ENCODE results near the gene YIPF5.

YIPF5 gene

DNA sequence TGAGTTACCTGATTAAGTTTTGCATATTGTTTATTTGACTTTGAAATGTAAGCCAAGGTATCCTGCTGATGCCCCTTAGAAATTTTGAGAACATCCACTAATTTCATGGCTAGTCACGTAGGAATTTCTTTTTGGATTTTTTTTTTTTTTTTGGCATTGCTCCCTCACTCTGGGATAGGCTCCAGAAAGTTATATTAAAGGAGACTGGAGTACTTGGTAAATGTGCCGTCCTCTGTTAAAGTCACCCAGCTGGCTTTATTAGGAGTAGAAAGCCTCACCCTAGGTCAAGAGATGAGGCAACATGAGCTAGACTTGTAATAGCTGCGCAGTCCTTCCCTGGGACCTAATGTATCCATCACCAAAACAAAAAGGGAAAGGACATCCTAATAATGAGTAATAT lies 3.3 kb upstream of the YIPF5 start:
- no peak for DNase-seq

DNA sequence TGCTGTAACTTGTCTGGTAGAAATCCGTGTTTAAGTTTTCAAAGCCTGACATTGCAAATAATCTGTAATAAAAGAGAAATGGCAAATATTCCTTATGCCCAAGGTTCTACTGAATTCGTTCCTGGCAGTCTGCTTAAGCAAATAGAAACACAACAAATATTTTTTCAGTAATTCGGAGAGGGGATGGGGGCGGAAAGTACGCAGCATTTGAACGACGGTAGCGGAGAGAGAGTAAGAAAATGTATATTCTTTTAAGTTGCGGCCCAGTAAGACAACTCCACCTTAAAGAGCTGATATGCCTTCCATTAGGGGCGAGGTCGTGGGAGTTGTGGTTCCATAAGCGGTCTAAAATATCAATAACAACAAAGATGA lies 569 bp downstream of the YIPF5 start:
- DNase-seq = no peak

DNA sequence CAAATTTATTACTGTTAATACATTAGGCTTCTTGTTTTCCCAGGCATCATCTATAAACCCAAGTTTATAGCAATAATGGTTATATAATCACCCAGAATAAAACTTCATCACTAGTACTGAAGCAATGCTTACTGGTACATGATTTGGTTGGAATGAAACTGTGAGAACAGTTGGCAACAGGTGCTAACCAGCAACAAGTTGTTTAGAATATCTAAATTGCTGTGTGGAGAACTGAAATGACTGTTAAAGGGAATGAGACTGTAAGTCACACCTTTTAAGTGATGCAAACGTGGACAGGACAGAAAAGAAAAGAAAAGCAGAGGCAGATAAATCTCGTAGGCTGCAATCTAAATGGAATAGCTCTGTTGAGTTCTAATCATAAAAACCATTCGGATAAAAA lies 2.5 kb downstream of the YIPF5 start:
- no peak for DNase-seq

DNA sequence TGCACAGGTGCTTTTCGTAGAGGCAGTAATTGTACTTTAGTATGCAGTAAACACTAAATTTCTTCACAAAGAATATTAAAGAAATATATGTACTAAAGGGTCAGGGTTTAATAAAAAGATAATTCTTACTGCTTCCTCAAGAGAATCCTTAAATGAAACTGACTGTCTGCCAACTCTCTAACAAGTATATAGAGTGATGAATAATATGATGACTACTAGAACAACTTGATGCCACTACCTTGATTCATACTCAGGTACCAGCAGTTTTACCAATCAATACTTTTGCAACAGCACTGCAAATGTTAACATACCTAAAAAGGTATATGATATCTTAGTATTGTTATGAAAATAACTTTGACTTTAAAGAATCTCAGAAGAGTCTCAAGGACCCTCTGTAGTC lies 3.8 kb downstream of the YIPF5 start:
- no peak for DNase-seq

DNA sequence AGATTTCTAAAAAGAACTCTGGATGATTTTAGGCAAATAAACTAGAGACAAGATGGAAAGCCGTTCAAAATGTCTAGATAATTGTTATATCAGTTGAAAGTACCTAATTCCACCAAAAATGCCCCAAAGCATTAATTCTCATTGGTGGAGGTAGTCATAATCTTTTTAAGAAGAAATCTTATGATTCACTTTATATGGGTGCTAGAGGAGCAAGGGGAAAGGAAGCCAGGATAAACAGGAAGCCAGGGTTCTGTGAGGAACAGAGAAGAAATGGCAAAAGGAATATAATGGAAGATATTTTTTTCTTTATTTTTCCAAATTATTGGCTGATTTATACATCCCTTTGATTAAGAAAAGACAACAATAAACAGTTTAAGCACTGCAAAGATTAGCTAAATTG lies 7.8 kb downstream of the YIPF5 start:
- DNase-seq = no peak

DNA sequence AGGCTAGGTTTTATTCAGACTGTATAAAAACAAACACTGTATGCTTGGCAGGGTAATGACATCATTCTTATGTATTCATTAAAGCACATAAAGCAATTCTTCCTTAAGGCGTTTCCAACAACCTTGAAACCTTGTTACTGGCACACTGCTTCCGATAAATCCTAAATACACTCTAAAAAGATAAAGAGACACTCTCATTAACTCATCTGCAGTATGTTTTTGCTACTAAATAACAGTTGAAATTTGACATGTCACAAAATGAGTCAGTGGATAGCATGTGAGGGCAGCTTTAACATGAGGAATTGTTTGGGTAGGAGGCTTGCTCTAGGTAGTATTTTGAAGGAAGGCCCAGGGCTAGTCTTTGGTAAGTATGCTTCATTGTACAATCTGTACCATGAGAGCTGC lies 13.7 kb downstream of the YIPF5 start:
- DNase-seq = no peak

DNA sequence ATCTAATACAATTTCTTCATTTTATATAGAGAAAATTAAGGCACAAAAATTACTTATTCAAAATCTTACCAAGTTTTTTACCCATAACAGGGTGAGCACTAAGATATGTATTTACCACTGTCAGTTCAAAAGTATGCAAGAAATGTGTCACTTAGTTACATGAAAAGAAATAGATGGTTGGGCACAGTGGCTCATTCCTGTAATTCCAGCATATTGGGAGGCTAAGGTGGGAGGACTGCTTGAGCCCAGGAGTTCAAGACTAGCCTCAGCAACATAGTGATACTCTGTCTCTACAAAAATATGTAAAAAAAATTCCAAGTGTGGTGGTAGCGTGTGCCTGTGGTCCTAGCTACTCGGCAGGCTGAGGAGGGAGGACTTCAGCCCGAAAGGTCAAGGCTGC lies 19.4 kb downstream of the YIPF5 start:
- no peak for DNase-seq

DNA sequence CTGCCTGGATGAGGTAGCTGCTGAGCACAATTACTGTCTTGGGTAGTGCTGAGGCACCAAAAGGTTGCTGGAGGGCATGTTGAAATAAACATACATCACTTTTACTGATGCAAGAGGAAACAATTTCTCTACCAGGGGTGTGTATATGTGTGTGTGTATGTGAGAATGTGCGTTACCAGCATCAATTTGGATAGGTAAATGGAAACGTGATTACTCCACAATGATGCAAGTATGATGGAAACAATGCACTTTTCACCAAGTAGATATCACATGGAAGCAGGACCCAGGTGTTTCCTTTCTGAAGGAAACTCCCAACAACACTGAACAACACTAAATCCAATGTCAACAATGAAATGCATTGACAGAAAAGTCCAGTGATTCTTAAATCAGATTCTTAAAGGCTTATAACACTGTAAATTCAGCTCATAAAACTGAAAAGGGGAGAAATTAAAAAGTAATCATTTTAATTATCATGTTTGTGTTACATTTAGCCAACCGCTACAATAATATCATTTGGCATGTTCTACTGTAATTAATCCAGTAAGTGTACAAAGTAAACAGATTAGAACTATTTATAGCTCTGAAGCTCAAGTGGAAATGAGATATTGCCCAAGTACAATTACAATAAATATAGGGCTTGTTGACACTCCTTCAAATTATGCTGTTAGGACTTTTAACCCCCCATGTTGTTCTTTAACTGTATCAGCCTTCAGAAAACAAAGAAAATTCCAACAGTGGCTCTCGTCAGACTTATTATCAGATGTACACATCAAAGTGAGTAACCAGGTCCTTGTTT lies 25.3 kb downstream of the YIPF5 start:
- DNase-seq = no peak

DNA sequence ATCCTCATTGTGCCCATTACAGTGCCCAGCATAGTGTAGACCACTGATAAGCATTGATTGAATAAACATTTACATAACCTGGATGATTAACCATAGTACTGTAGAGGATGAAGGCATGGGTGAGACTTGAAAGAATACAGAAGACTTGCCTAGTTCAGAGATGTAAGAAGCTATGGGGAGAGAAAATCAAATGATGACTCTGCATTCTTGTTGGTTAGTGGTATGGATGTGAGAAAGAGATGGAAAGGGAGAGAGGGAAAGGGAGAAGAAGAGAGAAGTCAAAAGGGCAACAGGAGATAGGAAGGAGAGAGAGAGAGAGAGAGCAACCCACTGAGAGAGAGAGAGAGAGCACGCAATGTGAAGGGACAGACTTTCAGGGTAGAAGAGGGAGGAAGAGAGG lies 26.8 kb downstream of the YIPF5 start:
- DNase-seq = no peak

DNA sequence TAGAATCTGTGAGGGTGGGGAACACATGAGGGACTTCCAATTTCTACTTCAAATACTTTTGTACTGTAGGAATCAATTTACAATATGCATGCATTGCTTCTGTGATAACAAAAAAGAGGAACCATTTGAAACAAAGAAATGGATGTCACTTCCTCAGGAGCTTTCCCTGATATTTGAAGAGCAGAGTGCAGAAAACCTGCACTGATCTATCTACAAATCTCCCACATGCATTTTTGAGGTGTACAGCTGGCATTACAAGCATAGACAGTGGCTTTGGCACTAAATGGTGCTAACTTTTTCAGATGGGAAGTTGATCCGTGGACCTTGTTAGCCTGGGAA lies 27.7 kb downstream of the YIPF5 start:
- DNase-seq = no peak

DNA sequence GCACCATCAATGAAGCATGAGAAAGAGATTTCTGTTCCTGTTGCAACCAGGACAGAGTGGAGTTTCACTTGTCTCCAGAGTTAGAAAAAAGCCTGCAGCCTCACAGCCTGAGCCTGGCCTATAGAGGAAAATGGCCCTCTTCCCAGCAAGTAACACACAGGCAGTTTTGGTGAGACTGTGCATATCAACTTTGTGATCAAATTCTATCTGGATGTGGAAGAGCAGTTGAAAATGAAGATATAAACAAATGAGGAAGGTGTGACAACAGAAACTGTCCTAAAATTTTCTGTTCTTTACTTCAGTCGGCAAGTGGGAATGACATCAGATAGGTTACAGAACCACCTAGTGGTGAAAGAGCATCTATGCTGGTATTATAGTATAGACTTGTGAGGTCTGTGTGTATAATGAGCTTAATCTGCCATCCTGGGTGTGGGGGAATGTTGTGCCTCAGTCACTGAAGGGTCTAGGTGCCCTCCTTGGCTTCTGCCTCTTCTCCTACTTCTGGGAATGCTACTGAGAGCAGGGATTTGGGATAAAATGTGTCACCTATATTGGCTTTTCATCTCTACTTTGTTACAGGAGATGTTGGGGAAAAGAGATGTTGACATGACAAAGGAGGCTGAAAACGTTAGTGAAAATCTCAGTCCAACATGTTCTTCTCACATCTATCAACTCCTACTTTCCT lies 28.2 kb downstream of the YIPF5 start:
- DNase-seq = no peak

DNA sequence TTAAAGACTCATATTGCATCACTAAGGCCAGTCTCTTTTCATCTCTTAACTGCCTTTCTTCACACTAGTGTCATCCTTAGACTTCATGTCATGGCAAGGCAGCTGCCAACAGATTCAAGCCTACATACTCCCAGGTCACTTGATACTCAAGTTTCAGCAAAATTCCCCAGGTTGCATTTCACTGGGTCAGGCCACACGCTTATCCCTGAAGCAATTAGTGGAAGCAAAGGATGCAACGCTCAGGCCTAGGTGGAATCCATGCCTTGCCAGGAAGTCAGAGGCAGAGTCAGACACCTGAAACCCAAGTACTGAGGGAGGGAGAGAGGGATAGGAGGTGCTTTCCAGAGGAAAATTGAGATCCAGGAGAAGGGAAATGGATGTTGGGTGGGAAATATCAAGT lies 28.9 kb downstream of the YIPF5 start:
- DNase-seq = no peak

DNA sequence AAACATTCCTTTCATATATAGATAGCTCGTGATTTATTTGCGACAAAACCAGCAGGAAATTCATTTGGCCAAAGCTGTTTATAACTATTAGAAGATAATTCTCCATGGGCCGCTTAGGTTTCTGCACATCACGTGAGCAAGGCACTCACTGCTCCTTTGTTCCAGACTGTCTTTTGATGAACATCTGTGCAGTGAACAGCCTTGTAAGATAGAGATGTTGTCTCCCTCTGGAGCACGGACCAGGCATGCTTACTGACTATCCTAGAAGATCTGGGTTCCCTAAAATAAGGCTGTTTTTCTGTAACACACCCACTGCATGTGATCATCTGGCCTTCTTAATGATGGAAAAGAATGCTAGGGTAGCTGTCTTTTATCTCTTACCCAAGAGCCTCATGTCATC lies 30.9 kb downstream of the YIPF5 start:
- DNase-seq = no peak

DNA sequence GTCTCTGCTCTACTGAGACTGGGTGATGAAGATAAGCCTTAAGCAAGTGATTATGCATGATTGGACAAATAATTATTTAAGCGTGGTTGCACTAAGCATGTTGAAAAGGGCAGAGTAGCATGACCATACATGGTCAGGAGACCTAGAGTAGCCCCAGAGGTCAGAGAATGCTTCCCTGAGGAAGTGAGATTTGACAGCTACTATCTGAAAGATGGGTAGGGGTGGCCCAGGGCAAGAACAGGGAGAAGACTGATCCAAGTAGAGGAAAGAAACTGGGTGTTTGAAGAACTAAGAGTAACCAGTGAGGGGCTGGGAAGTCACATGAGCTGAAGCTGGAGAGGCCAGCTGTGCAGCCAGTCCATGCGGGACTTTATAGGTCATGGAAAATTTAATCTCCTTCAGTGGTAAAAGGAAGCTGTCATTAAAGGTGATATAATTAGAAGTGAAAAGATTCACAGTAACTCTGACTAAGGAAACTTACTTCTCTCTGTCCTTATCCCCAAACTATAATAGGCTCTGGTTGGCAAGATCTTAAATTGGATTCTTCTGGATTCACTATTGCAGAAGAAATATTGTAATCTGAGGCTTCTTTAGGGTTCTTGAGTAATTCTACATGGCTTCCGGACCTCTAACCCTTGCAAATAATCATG lies 35.2 kb downstream of the YIPF5 start:
- no peak for DNase-seq

DNA sequence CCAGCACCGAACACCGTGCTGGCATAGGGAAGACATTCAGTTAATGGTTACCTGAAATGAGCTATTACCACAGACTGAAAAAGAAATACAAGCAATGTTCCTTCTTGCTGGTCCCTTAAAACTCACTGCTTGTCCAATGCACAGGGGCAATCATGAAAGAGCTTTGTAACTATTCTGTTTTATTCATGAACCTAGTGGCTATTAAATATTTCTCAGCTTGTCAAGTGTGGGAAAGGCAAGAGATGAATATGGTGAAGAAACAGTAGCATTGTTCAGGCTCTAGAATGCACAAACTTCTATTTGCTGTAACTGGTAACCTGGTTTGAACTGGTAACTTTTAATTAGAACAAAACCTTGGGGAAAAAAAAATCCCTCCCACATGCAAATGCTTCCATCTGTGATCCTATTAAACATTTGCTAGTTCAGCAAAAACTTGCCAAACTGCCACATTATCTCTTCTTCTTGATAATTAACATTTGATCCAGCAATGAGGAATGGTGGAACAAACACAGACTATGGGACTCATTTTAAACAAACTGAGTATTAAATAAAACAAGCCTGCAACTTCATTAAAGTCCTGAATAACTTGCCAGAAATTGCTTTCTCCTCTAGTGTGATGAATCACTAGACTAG lies 36.1 kb downstream of the YIPF5 start:
- DNase-seq = no peak

DNA sequence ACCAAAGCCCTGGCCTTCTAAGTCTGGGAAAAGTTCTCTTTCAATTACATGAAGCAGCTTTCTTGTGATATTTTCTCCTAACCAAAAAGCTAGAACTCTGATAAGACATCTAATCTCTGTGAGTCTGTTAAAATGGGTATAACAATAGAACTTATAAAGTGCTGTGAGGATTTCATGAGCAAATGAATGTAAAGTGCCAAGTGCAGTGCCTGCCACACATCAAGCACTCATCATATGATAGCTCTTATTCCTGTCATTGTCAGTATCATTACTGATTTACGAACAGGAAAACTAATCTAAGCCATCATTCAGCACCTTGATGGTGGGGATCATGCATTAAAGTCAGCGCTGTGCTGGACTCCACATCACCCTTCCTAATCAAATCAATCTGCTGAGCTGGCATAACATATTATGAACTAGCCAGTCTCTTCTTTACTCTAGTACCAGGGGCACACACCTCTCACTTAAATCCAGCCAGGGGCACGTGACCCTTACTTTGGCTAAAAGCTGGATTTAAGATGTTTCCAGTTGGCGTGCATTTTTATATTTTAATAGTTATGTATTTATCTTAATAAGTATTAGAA lies 37.3 kb downstream of the YIPF5 start:
- DNase-seq = no peak

DNA sequence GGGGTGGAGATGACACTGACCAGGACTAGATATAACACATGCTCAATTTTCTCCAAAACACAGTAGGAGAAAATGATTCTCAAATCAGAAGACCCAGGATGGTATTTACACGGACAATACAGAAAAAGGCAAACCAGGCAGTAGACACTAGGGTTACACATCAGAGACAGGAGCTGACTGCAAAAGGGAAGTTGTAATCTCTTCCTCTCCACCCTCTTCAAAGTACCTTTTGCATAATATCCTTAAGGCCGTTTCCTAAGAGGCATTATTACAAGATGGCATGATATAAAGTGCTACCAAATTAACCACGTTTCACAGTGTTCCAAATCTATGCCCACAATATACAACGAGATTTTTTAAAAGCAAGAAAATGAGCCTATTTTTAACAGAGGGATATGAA lies 39.2 kb downstream of the YIPF5 start:
- no peak for DNase-seq

DNA sequence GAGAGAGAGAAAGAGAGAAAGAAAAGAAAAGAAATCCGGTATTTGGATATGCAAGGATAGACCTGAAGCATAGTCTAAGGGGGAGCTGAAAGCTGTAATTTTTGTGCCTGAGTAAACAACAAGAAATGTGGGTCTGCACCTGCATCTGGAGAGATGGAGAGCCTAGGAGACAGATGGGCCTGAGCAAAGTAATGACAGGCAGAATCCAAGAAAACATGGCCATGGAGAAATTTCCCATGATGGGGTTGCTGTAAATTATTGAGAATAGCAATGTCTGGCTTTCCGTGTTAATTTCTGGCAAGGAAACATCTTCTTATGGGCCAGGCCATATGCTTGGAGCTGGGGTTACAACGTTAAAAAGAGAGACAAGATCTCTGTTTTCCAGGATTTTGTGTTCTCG lies 40.2 kb downstream of the YIPF5 start:
- DNase-seq = no peak

DNA sequence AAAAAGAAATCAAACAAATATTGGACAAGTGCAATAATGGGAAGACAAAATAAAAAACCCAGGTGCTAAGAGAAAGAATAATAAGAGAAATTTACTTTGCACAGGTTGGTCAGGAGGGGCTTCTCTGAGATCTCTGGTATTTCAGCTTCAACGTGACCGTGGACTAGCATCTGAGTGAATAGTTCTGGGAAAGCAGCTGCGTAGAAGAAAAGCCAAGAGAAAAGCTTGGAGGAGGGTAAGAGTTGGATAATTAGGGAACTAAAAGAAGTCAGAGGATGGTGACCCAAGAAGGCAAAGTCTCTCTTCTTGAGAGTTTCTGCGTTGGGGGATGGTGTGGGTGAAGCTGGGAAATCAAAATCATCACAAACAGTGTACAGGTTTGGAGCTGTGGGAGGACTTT lies 41.6 kb downstream of the YIPF5 start:
- no peak for DNase-seq

DNA sequence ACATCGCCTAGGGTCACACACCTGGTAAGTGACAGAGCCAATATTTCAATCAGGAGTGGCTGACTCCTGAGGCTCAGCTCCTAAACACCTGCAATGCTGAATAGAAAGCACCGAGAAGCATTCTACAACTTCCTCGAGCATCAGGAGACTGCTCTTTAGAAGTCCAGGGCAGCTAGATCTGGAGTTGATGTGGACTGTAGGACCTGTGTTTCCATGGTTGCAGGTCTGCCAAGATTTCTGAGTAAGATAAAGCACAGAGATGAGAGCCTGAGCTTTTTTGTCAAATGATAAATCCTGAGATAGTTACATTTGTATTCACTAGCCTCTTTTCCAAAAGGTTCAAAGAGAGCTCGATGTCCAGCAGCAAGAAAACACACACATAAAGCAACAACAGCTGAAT lies 43.8 kb downstream of the YIPF5 start:
- DNase-seq = no peak

DNA sequence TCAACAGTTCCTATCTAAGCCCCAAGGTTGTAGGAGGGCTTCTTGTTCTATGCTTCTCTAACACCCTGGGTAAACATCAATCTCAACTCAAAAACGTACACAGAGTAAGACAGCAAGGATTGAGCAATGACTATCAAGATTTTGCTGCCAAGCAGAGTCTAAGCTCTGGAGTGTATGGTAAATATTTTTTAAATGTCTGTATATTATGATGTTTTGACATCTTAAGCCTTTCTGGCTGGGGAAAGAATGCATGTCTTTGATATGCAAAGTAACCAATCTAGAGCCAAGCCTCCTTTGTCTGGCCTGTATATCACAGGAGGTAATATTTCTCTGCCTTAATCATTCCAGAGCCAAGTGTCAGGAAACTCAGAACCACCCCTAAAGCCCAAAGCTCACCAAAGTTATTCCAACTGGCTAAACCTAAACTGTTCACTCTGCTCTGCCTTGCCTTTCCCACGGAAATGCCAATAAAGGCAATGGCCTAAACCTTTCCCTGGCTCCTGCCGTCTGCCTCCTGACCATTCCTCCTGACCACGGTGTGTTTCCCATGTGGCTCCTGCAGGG lies 45.2 kb downstream of the YIPF5 start:
- DNase-seq = no peak

DNA sequence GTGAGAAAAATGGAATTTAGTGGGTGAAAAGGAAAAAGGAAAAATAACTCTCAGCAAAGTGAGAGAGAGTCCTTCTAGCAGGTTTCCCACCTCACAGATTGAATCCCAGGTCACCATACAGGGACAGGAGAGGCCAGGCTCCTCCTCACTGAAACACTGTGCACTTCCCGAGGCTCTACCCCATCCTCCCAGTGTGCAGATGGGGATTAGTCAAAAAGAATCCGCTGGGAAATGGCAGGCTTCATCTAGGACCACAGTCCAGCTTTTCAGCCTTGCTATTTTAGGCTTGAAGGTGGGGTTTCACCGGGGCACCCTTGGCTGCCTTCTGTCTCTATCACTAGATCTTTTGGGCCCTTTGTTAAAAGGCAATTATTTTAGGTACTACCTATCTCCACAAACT lies 47.8 kb downstream of the YIPF5 start:
- DNase-seq = no peak

DNA sequence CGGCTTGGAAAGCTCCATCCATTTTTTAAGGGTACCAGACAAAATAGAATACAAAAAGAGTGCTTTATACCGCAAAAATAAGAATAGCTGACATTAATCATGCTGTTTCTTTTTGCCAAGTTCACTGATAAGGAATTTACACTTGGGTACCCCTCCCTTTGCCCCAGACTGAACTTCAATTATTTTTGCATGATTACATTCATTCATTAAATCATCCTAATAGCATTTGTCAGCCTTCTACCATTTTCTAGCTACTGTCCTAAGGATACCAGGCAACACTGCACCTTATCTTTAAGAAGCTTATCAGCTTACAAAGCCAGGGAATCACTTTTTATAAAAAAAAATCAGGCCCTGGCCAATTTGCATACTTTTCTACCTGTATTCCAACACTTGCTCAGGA lies 48.4 kb downstream of the YIPF5 start:
- no peak for DNase-seq

Data from NCI-H510A (cell line).